SK-N-SH treated with all-trans-retinoic acid at 6 μM for 48 hours (cell line): ENCODE measurements around the gene OR2T29.
"Not testable (repeated sequence)": the region's sequence is repeated elsewhere in the genome, so short reads cannot be mapped to it uniquely, and the experiment has no call there.

ENCODE experiments used
- BACH2 ChIP-seq: fragments of 250-450 bp; sonication (Bioruptor Pico); IDR thresholded peaks from 2 replicates; pipeline ENCODE4 v1.9.0; 2021; ENCODE audit warnings: mild to moderate bottlenecking, borderline replicate concordance
- POU6F1 ChIP-seq: fragments of 250-450 bp; sonication (Bioruptor Pico); IDR thresholded peaks from 2 replicates; pipeline ENCODE4 v1.8.0; 2021; ENCODE audit warnings: low read depth, mild to moderate bottlenecking, moderate library complexity, borderline replicate concordance
- ZFP3 ChIP-seq: fragments of 250-450 bp; sonication (Bioruptor Pico); IDR thresholded peaks from 2 replicates; pipeline ENCODE4 v1.5.0; 2020; ENCODE audit warnings: mild to moderate bottlenecking, moderate library complexity
- ZFP30 ChIP-seq: fragments of 450-650 bp; formaldehyde crosslinking; IDR thresholded peaks from 2 replicates; pipeline ENCODE4 v1.5.0; 2022; ENCODE audit warnings: mild to moderate bottlenecking, moderate library complexity

GRCh38 chr1:248551027-248551426 lies 11.5 kb downstream of the OR2T29 start:
- not testable (repeated sequence) for TF ChIP-seq ZFP30; ZFP3 (CRISPR knock-in tag); POU6F1 (CRISPR knock-in tag); BACH2 (CRISPR knock-in tag)
